Middle frontal gyrus (tissue), 1 donor: ENCODE measurements around the gene MYH15.

Experiments used
- DNase-seq: peaks from one replicate; pipeline ENCODE4 v3.0.0-alpha.2; 2015; ENCODE audit warnings: low spot score; ENCODE audit errors: extremely low spot score

Gene MYH15

GRCh38 chr3:108338901-108339545 is 171.4 kb downstream of the MYH15 start:
- no peak for DNase-seq

GRCh38 chr3:108334701-108335100 is 175.7 kb downstream of the MYH15 start:
- no peak for DNase-seq

- no peak for DNase-seq
Observed at GRCh38 chr3:108333961-108334360, 176.4 kb downstream of the MYH15 start.

GRCh38 chr3:108331792-108332191 is 178.6 kb downstream of the MYH15 start:
- DNase-seq = no peak
